Measurements from ENCODE around the gene LCE1F. TPM values are rescaled to one million over a fixed set of nuclear protein-coding genes. Genes with fewer than 3 reads are reported as not detected.

Gene LCE1F
- total RNA-seq, 3 donors from 2014 or later, result not detected

- no peak for ATAC-seq
- H3K4me1 ChIP-seq (ENCODE audit: low read depth), result no peaks in the 10 kb centered on the region
- intact Hi-C loops (cut with DNase I, micrococcal nuclease), result no loop called here
- DNase-seq, result no peak
- H3K9me3 ChIP-seq, result no peaks in the 10 kb centered on the region
- H3K4me3 ChIP-seq, result no peak overlapping the region
- no peaks in the 10 kb centered on the region for H3K36me3 ChIP-seq (ENCODE audit: low read depth)
- no peak for TF ChIP-seq CTCF (IDR thresholded peaks at IDR 0.05)
These were observed 1.4 kb downstream of the LCE1F start for GRCh38 chr1:152776361-152776760.

- DNase-seq (peak in 1 of 3 donors; percentile 6), ATAC-seq (no peak)
- no peaks in the 10 kb centered on the region for H3K9me3 ChIP-seq
- intact Hi-C loops (cut with DNase I, micrococcal nuclease), result no loop called here
- H3K36me3 ChIP-seq (ENCODE audit: low read depth), result no peaks in the 10 kb centered on the region
- TF ChIP-seq CTCF (IDR thresholded peaks at IDR 0.05), result no peak
- H3K4me1 ChIP-seq (ENCODE audit: low read depth), result no peaks in the 10 kb centered on the region
- H3K4me3 ChIP-seq, result no peak overlapping the region
These were observed 2.7 kb downstream of the LCE1F start for GRCh38 chr1:152777510-152778137.

GRCh38 chr1:152783095-152783494 lies 8.2 kb downstream of the LCE1F start:
- DNase-seq (no peak), ATAC-seq (no peak)
- TF ChIP-seq CTCF (IDR thresholded peaks at IDR 0.05), result no peak
- no peaks in the 10 kb centered on the region for H3K4me1 ChIP-seq (ENCODE audit: low read depth)
- H3K9me3 ChIP-seq, result no peaks in the 10 kb centered on the region
- H3K4me3 ChIP-seq, result no peak overlapping the region
- intact Hi-C loops (cut with DNase I, micrococcal nuclease), result no loop called here
- H3K36me3 ChIP-seq (ENCODE audit: low read depth), result no peaks in the 10 kb centered on the region

- Histone ChIP-seq H3K4me1 (ENCODE audit: low read depth) (no peaks in the 10 kb centered on the region), H3K36me3 (ENCODE audit: low read depth) (no peaks in the 10 kb centered on the region), H3K9me3 (no peaks in the 10 kb centered on the region), H3K4me3 (no peak within 1 kb of the TSS)
- ATAC-seq, result no peak
- no peak for TF ChIP-seq CTCF (IDR thresholded peaks at IDR 0.05)
- no peak for DNase-seq
- intact Hi-C loops (cut with DNase I, micrococcal nuclease), result no loop called here
These were observed 11.1 kb downstream of the LCE1F start, which contains the start of gene LCE1E for GRCh38 chr1:152786077-152786476. Gene LCE1E (plus strand): TSS chr1:152786257. CDS start chr1:152787300, 1,043 bp downstream.

- no peak for ATAC-seq
These were observed 20.7 kb downstream of the LCE1F start for GRCh38 chr1:152795686-152796085.

More at GRCh38 chr1:152795686-152796085, 20.7 kb downstream of the LCE1F start:
- no peaks in the 10 kb centered on the region for H3K9me3 ChIP-seq
- TF ChIP-seq CTCF (IDR thresholded peaks at IDR 0.05), result no peak
- DNase-seq, result no peak
- no peaks in the 10 kb centered on the region for H3K4me1 ChIP-seq (ENCODE audit: low read depth)
- no peak overlapping the region for H3K4me3 ChIP-seq
- intact Hi-C loops (cut with DNase I, micrococcal nuclease), result no loop called here
- H3K36me3 ChIP-seq (ENCODE audit: low read depth), result no peaks in the 10 kb centered on the region

Measured in mucosa of descending colon (tissue), 3 donors.